GM18873 (cell line): ENCODE data around the gene RFX2.
"Not testable (repeated sequence)": the region's sequence is repeated elsewhere in the genome, so short reads cannot be mapped to it uniquely, and the experiment has no call there.

Source experiments
- ATAC-seq: cut with Tn5 transposase; IDR thresholded peaks from one replicate; pipeline ENCODE4 v1.9.1; 2021; ENCODE audit warnings: mild to moderate bottlenecking, moderate library complexity, moderate number of reproducible peaks; ENCODE audit not compliant: unreplicated experiment, low FRiP score

The RFX2 gene

GRCh38 chr19:5995606-5996005 is 114.7 kb downstream of the RFX2 start:
- no peak for ATAC-seq

DNA sequence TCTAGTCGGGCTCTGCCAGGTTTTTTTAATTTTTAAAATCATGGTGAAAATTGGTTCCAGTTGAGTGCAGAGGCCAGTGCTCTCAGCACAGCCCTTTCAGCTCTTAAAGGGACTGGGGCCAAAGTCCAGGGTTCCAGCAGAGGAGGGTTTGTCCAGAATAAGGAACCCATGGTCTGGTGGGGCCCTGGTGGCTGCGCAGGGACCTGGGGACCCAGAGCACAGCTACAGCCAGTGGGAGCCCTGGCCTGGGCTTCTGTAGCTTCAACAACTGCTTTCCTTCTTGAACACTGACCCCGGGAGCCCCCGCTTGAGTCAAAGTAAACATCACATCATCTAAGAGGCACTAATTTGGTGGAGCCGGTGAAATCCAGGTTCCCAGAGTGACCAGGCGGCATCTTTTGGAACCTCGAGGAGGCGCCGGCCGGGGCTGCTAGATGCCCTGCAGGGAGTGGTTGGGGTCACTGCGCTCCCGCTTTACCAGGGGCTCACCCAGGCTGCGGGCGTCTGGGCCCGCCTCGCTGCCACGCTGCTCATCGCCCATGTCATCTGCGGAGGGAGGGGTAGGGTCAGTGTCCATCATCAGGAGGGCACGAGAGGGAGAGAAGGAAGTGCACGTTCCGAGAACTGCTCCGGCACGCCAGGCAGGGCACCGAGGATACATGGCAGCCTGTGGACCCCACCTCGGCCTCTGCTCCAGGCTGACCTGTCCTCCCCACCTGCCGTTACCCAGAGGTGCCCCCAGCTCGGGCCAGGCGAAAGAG is 115.7 kb downstream of the RFX2 start:
- ATAC-seq, result no peak

- no peak for ATAC-seq
Observed at GRCh38 chr19:5993648-5994358, 116.5 kb downstream of the RFX2 start.

DNA sequence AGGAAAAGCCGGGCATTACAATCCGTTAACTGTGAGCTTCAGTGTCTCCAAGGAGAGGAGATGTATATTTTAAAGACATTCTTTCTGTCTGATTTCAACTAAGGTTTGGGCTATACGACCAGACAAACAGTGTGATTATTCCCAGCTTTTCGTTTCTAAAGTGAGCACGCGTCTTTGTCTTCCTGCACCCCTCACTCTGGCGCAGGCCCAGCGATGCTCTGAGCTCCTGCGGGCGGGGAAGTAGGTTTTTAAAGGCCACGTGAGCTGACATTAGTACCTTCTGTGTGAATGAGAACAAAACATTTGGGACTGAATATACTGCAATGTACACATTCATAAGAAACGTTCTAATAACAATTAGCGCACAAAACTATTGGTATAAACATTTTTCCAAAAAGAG is 117.1 kb downstream of the RFX2 start:
- no peak for ATAC-seq

DNA sequence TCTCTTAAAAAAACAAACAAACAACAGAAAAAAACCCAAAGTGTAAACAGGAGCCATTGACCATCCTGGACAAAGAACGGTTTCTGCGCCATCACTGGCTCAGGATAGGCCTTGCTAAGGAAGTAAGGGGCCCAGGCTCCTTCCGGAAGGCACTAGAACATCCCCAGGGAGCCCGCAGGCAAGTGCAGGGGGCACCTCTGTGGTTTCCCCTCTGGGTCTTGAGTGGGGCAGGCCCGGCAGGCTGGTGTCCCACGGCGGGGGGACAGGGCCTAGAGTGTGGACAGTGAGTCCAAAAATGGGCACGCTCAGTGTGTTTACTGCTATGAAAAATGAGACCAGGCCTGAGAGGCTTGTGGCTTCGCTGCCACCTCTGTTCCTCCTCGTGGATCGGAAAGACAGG is 117.5 kb downstream of the RFX2 start:
- no peak for ATAC-seq

DNA sequence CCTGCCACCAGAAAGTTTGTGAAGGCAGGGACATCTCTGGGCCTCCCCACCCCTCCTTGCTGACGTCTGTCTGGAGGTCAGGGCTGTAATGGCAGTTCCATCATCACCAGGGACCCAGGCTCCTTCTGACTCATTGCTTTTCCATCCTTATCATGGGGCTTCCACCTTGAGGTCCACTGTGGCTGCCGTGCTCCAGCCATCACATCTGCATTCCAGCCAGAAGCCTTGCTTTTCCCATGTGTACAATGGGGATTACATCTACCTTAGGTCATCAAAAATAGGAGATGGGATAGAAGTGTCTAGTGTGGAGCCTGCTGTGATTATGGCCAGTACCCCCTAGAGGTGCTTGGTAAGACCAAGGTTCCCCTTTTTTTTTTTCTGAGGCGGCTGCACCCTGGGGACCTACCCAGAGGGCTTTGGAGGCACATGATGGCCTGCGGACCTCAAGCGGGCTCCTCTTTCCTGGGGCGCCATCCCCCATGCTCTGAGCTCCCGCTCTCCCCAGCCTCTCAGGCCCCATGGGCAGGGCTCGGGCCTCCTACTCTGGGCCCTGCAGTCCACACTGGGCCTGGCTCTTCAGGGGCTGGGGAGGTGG is 119.0 kb downstream of the RFX2 start:
- ATAC-seq, result no peak

DNA sequence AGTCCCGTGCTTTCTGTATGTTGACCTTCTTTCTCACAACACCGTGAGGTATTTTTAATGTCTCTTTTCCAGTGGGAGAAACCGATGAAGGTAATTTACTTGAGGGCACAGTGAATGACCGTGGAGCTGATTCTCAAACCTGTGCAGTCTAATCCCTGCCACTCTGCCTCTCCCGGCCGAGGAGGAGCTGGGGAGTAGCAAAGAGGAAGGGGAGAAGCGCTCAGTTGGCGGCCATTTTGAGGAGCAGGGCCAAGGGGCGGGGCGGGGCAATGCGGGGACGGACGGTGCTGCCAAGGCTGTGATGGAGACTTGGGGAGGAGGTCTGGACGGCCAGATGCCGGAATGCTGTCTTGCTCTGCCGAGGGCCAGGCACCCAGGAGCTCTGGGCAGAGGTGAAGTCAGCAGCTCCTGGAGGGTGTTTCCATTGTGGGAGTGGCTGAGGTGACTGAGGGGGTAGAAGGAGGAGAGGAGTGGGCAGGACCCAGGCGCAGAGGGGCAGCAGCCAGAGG is 120.0 kb downstream of the RFX2 start:
- no peak for ATAC-seq

GRCh38 chr19:5989388-5990074 is 120.8 kb downstream of the RFX2 start:
- no peak for ATAC-seq

GRCh38 chr19:5988517-5989387 is 121.5 kb downstream of the RFX2 start:
- no peak for ATAC-seq

- ATAC-seq, result no peak
Observed at GRCh38 chr19:5987077-5987818, 123.1 kb downstream of the RFX2 start.

- ATAC-seq, result not testable (repeated sequence)
Observed at GRCh38 chr19:5985837-5986236, 124.5 kb downstream of the RFX2 start.

- ATAC-seq, result no peak
Observed at GRCh38 chr19:5985098-5985783, 125.1 kb downstream of the RFX2 start.

GRCh38 chr19:5984600-5984999 is 125.7 kb downstream of the RFX2 start:
- ATAC-seq, result no peak

GRCh38 chr19:5983367-5983955 is 126.8 kb downstream of the RFX2 start:
- no peak for ATAC-seq

DNA sequence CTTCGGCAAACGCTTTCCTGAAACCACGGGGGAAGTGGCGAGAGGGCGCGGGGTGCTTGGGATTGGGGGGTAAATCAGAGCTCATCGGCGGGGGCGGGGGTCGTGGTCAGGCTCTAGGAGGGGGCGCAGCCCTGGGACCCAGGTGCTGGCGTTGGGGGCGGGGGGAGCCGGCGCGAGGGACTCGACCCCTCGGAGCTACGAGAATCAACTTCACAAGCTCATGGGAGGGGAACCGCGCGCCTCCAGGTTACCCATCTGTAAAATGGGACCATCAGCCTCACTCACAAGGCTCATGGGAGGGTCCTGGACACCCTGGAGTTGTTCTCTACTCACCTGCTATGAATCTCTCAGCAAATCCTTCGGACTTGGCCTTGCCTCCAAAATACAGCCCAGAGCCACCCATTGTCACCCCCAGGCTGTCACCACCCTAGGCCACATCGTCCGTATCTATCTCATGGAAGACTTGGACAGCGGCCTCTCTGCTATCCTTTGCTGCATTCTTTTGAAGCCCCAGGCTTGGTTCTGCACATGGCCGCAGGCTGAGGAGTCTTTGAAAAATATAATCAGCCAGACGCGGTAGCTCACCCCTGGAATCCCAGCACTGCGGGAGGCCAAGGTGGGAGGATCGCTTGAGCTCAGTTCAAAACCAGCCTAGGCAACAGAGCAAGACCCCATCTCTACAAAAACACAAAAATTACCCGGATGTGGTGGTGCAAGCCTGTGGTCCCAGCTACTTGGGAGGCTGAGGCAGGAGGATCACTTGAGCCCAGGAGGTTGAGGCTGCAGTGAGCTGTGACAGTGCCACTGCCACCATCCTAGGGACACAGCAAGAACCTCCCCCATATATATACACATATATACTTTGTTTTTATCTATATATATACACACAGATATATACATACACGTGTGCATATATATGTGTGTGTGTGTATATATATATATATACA is 131.4 kb downstream of the RFX2 start:
- ATAC-seq, result no peak

DNA sequence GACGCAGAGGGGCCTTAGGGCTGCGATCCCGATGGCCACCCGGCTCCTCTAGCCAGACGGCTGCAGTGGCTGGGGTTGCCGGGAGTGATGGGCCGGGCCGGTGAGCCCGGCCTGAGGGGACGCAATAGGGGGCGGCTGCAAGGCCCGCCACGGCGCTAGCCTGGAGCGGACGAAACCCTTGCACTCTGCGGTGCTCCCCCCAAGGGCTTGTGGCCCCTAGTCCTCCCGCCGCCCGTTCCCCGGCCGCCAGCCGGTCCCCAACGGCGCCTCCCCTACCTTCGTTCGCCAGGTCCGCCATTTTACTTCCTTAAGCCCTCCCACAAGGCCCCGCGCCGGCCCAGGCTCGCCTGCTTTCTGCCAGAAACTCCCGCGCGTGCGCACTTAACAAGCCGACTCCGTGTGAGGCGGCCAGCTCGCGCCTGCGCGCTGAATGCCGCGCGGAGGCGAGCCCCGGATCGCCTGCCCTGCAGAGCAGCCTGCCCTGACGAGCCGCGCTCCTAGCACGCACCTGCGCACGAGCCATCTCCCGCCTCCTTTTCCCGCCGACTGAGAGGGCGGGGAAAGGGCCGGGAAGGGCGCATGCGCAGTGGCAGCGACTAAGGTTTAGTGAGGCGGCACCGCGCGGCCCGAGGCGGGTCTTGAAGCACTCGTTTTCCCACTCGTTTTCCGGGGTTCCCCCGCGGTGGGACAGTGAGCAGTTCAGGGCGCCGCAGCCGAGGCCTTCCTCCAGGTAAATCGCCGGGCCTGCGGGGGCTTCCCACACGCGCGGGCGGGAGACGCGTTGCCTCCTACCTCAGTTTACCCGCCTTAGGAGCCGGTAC is 132.3 kb downstream of the RFX2 start, which contains the start of gene RANBP3:
Gene RANBP3, minus strand, starts transcription at position 356 of the 821 bp plus-strand sequence. Its CDS starts 58 bp downstream, at position 298.
- ATAC-seq, result peak; percentile 89
